Cardiac fibroblast (primary cell): ENCODE measurements around the gene HSPA1A.
"Not testable (repeated sequence)": the region's sequence is repeated elsewhere in the genome, so short reads cannot be mapped to it uniquely, and the experiment has no call there.

Experiments used
- DNase-seq, 2 donors: peaks; one replicate each; pipeline versions ENCODE4 v3.0.0 to v3.0.0-alpha.2; 2010; ENCODE audit warnings: low read depth in 2 of 2
- H3K4me3 ChIP-seq, 2 donors: replicated peaks in 1 of 2; 1 replicate in 1 of 2; 2 replicates in 1 of 2; pipeline ENCODE4 v1.5.1; 2011; ENCODE audit warnings: low read depth in 2 of 2, low read length in 2 of 2, mild to moderate bottlenecking in 2 of 2, moderate library complexity in 1 of 2
- CTCF ChIP-seq: IDR thresholded peaks from one replicate; pipeline ENCODE4 v1.5.1; 2011; ENCODE audit warnings: low read depth, mild to moderate bottlenecking, low read length, inconsistent platforms

HSPA1A gene

GRCh38 chr6:31794294-31794865 is 21.0 kb upstream of the HSPA1A start:
- H3K4me3 ChIP-seq: peak overlapping the region; percentile 85 to 86
- TF ChIP-seq CTCF: no peak
- peak; percentile 43 to 51 for DNase-seq

DNA sequence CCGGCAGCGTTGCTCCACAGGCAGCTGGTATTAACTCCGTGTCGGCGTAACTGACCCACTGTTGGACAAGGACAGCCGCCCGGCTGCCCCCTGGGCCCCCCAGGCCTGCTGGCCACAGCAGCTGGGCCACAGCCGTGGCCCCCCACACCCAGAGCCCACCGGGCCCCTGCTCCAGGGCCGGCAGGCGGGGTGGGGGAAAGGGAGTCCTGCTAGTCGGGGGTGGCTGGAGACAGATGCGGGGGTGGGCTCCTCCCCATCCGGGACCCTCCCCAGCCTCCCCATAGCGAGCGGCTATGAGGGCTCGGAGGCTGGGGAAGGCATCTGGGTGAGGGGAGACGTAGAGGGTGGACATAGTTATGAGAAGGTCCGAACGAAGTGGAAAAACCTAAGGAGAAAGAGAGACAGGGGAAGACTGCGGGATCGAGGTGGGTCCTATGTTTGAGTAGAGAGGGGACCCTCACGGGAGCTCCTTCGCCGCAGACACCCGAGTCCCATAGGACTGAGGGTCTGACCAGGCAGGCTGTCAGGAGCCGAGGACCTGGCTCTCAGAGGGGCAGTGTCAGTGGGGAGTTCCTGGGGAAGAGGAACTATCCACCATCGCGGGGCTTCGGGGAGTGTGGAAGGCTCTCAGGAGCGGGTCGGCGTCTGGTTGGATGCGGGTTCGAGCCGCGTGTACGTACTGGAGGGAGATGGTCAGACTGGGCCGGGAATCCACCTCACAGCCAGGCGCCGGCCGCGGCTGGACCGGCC is 20.3 kb upstream of the HSPA1A start:
- peak overlapping the region; percentile 85 to 86 for H3K4me3 ChIP-seq
- DNase-seq: peak in 1 of 2 donors; percentile 7
- no peak for TF ChIP-seq CTCF

DNA sequence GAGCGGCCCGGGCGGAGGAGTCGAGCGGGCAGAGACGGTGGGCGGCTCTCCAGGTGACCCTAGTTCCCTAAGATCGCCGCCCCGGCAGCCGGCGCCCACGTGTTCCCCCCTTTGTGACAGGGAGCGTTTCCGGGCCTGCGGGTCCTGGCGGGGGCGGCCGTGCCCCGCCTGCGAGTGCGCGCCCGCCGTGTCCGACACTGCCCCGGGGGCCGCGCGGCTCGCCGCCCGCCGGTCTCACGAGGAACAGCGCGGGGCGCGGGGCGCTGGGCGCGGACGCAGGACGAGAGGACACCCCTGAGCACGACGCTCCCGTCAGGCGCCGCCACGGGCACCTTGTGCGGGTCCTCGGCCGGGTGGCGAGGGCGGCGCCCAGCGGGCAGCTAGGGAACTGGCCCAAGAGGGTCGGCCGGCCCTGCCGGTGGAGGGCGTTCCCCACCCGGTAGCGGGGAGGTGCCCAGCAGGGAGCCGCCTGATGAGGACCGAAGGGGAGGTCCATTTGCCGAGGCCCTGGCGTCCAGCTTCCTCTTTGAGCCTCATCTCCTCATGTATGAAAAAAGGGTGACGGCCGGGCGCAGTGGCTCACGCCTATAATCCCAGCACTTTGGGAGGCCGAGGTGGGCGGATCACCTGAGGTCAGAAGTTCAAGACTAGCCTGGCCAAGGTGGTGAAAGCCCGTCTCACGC is 19.6 kb upstream of the HSPA1A start, which contains the start of gene VARS1:
TSS of gene VARS1 (minus strand) at position 137 of the 683 bp plus-strand sequence. CDS start 535 bp downstream, outside the sequence.
- peak; percentile 90 to 94 for DNase-seq
- peak within 1 kb of the TSS; percentile 85 to 86 for H3K4me3 ChIP-seq
- TF ChIP-seq CTCF: peak; percentile 58

- H3K4me3 ChIP-seq: no peak overlapping the region
- no peak for DNase-seq
- TF ChIP-seq CTCF: no peak
Measured at GRCh38 chr6:31796993-31797385, 18.4 kb upstream of the HSPA1A start.

GRCh38 chr6:31797588-31797987 is 17.8 kb upstream of the HSPA1A start:
- TF ChIP-seq CTCF: no peak
- H3K4me3 ChIP-seq: no peak overlapping the region
- DNase-seq: no peak

DNA sequence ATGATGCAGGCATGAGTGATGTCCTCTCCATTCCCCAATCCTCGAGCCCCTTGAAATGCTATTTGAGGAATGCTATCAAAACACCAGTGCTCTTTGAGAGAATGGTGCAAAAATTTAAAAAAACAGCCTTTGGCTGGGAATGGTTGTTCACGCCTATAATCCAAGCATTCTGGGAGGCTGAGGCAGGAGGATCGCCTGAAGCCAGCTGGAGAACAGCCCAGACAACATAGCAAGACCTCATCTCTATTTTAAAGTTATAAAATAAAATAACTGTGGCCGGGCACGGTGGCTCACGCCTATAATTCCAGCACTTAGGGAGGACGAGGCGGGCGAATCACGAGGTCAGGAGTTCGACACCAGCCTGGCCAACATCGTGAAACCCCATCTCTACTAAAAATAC is 15.6 kb upstream of the HSPA1A start:
- no peak overlapping the region for H3K4me3 ChIP-seq
- peak in 1 of 2 donors; percentile 10 for DNase-seq
- no peak for TF ChIP-seq CTCF

DNA sequence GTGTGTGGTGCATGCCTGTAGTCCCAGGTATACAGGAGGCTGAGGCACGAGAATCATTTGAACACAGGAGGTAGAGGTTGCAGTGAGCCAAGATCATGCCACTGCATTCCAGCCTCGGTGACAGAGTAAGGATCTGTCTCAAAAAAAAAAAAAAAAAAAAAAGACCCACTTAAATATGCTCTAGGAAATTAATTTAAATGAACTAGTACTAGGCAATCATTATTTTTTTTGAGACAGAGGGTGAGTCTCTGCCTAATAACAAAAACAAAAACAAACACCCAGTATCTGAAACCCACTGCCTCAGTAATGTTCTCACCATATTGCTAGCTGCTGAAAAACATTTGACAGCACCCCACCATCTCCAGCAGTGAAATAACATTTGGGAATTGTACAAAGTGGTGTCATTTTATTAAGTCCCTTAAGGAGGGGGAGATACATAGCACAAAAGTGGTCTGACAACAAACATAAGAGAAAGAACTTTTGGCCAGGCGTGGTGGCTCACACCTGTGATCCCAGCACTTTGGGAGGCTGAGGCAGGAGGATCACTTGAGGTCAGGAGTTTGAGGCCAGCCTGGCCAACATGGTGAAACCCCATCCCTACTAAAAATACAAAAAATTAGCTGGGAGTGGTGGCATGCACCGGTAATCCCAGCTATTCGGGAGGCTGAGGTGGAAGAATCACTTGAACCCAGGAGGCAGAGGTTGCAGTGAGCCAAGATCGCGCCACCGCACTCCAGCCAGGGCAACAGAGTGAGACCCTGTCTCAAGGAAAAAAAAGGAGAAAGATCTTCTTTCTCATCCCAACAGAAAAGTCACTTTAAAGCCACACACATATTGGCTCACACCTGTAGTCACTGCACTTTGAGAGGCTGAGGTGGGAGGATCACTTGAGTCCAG is 14.1 kb upstream of the HSPA1A start:
- DNase-seq, H3K4me3 ChIP-seq: not testable (repeated sequence)
